ENCODE measurements around the gene CAPZB. TPM values are rescaled to one million over a fixed set of nuclear protein-coding genes. Genes with fewer than 3 reads are reported as not detected.
A peak's percentile ranks its signal among the peaks of the same experiment; 100 is the strongest.

The CAPZB gene
- total RNA-seq, 1 experiment from 2014 or later, result 491 TPM

DNA sequence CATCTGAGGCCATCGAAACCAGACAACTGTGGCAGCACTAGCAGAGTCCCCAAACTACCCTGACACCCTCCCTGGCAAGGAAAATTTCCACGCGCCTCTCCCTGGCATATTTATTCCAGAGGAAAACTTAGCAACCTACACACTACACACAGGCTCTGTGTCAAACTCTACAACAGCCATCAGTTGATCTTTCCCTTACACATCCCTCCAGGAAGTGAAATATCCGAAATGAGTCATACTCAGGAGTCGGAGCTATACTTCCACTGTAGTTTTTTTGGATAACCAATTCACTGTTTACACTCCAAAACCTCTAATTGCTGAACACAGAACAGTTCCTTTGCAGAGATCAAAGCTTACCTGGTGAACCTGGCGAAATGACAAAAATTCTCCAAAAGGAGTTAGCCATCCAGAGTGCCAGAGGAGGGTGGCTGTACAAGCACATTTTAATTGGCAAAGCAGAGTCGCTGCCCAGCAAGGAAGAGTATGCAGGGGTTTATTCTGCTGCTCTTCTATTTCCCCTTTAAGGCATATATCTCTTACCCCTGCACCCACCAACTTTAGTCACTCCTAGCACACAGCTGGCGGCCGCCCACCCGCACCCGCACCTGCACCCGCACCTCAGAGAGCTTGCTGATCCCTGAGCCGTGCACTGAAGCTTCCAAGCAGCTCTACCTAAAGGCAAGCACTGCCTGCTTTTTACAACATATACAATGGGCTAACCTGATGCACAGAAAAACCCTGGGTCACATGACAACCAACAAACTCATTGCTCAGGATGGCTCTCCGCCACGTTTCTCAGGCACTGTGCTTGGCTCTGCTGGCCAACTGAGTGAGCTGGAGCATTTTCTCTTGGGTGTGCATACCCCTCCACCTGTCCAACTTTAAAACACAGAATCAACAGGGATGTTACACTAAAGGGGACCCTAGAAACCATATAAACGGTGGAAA, 54.9 kb downstream of the CAPZB start:
- ATAC-seq, result peak; percentile 83
- Histone ChIP-seq H3K4me1 (ENCODE audit: control insufficient read depth, insufficient read depth, low read length) (peaks cover 83% of the 10 kb centered on the region), H3K27me3 (ENCODE audit: control insufficient read depth, insufficient read depth, low read length) (no peaks in the 10 kb centered on the region), H3K9me3 (ENCODE audit: control insufficient read depth, insufficient read depth, low read depth, low read length) (no peaks in the 10 kb centered on the region), H3K27ac (ENCODE audit: low read length) (peak overlapping the region; percentile 81), H3K4me3 (ENCODE audit: low read depth in 2 of 2, low read length in 2 of 2) (peak overlapping the region in 1 of 2 experiments; percentile 9; a peak in 1 of 4 replicates), H3K36me3 (ENCODE audit: control insufficient read depth, insufficient read depth, low read length) (no peaks in the 10 kb centered on the region)
- intact Hi-C loops (cut with micrococcal nuclease; ENCODE audit: unreplicated experiment), result no loop called here
- POLR2A ChIA-PET, result no interaction called here
- DNase-seq (ENCODE audit: low read depth, low spot score), result no peak
- peak; percentile 53; the same call in 1 of the 2 replicates for TF ChIP-seq TCF7L2 (IDR thresholded peaks at IDR 0.05; ENCODE audit: low read depth, low read length)
- TF ChIP-seq, protein P1, sequence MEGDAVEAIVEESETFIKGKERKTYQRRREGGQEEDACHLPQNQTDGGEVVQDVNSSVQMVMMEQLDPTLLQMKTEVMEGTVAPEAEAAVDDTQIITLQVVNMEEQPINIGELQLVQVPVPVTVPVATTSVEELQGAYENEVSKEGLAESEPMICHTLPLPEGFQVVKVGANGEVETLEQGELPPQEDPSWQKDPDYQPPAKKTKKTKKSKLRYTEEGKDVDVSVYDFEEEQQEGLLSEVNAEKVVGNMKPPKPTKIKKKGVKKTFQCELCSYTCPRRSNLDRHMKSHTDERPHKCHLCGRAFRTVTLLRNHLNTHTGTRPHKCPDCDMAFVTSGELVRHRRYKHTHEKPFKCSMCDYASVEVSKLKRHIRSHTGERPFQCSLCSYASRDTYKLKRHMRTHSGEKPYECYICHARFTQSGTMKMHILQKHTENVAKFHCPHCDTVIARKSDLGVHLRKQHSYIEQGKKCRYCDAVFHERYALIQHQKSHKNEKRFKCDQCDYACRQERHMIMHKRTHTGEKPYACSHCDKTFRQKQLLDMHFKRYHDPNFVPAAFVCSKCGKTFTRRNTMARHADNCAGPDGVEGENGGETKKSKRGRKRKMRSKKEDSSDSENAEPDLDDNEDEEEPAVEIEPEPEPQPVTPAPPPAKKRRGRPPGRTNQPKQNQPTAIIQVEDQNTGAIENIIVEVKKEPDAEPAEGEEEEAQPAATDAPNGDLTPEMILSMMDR (IDR thresholded peaks at IDR 0.05), result no peak
- BruUV-seq (replicated peaks), result no TSS peak
- in situ Hi-C loops (cut with HindIII; ENCODE audit: low pct_unique_long_range_greater_than_20kb, low sequenced_read_pairs), result no loop called here
- CTCF ChIA-PET, result no interaction called here

DNA sequence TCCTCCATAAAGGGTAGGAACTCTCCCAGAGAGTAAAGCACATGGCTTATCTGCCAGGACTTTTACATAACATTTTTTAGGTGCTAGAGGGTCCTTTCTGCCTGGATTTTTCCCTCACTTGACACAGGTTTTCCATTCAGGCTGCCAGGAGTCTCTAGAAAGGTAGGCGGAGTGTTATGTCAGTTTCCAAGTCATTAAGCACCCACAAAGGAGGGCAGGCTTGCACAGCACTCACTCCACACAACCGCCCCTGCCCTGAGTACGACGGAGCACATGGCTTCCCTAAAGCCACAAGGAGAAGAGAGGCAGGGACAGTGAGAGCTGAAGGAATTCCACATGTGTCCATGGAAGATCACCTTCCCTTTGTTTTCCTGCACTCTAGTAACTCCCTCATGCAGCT, 55.7 kb downstream of the CAPZB start:
- BruUV-seq (replicated peaks), result TSS peak; percentile 18
- H3K36me3 ChIP-seq (ENCODE audit: control insufficient read depth, insufficient read depth, low read length), result no peaks in the 10 kb centered on the region
- intact Hi-C loops (cut with micrococcal nuclease; ENCODE audit: unreplicated experiment), result no loop called here
- POLR2A ChIA-PET, result no interaction called here
- in situ Hi-C loops (cut with HindIII; ENCODE audit: low pct_unique_long_range_greater_than_20kb, low sequenced_read_pairs), result no loop called here
- ATAC-seq (peak; percentile 18), DNase-seq (ENCODE audit: low read depth, low spot score) (no peak)
- H3K9me3 ChIP-seq (ENCODE audit: control insufficient read depth, insufficient read depth, low read depth, low read length), result no peaks in the 10 kb centered on the region
- CTCF ChIA-PET, result no interaction called here
- H3K4me3 ChIP-seq (ENCODE audit: low read depth in 2 of 2, low read length in 2 of 2), result no peak overlapping the region
- H3K27ac ChIP-seq (ENCODE audit: low read length), result peak overlapping the region; percentile 81
- H3K27me3 ChIP-seq (ENCODE audit: control insufficient read depth, insufficient read depth, low read length), result no peaks in the 10 kb centered on the region
- peaks cover 86% of the 10 kb centered on the region for H3K4me1 ChIP-seq (ENCODE audit: control insufficient read depth, insufficient read depth, low read length)
- TF ChIP-seq POLR2AphosphoS5 (IDR thresholded peaks at IDR 0.05; ENCODE audit: low read depth, low read length) (no peak), TCF7L2 (IDR thresholded peaks at IDR 0.05; ENCODE audit: low read depth, low read length) (no peak), SIN3A (IDR thresholded peaks at IDR 0.05; ENCODE audit: borderline replicate concordance, insufficient read depth, low read depth, low read length) (no peak)
- TF ChIP-seq, protein P1 (IDR thresholded peaks at IDR 0.05), result no peak
- TF ChIP-seq, protein P2, sequence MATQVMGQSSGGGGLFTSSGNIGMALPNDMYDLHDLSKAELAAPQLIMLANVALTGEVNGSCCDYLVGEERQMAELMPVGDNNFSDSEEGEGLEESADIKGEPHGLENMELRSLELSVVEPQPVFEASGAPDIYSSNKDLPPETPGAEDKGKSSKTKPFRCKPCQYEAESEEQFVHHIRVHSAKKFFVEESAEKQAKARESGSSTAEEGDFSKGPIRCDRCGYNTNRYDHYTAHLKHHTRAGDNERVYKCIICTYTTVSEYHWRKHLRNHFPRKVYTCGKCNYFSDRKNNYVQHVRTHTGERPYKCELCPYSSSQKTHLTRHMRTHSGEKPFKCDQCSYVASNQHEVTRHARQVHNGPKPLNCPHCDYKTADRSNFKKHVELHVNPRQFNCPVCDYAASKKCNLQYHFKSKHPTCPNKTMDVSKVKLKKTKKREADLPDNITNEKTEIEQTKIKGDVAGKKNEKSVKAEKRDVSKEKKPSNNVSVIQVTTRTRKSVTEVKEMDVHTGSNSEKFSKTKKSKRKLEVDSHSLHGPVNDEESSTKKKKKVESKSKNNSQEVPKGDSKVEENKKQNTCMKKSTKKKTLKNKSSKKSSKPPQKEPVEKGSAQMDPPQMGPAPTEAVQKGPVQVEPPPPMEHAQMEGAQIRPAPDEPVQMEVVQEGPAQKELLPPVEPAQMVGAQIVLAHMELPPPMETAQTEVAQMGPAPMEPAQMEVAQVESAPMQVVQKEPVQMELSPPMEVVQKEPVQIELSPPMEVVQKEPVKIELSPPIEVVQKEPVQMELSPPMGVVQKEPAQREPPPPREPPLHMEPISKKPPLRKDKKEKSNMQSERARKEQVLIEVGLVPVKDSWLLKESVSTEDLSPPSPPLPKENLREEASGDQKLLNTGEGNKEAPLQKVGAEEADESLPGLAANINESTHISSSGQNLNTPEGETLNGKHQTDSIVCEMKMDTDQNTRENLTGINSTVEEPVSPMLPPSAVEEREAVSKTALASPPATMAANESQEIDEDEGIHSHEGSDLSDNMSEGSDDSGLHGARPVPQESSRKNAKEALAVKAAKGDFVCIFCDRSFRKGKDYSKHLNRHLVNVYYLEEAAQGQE (IDR thresholded peaks at IDR 0.05; ENCODE audit: insufficient read depth in 1 of 2, low read depth in 2 of 2, low read length in 1 of 2), result no peak
